Natural killer cell (primary cell): ENCODE data around the gene RPS6KA4. TPM values are rescaled to one million over a fixed set of nuclear protein-coding genes. Genes with fewer than 3 reads are reported as not detected.

Experiments used
- ATAC-seq, 3 donors: fragments of 150-1000 bp in 2 of 3; fragments of 200-7000 bp in 1 of 3; cut with Tn5 transposase; 1 replicate in 1 of 3; 2 replicates in 2 of 3; pipeline ENCODE4 v1.10.0; 2021; ENCODE audit warnings: mild to moderate bottlenecking in 2 of 3, moderate library complexity in 2 of 3
- DNase-seq, 2 donors: peaks; one replicate each; pipeline versions ENCODE4 v3.0.0 to v3.0.0-alpha.2; 2013 to 2021; ENCODE audit warnings: mixed read lengths in 1 of 2
- H3K27ac ChIP-seq: one replicate; pipeline ENCODE4 v1.5.1; 2013; ENCODE audit warnings: mild to moderate bottlenecking, low read length
- H3K27me3 ChIP-seq: one replicate; pipeline ENCODE4 v1.6.1; 2013; ENCODE audit warnings: low read length; ENCODE audit not compliant: control insufficient read depth, insufficient read depth
- H3K36me3 ChIP-seq: one replicate; pipeline ENCODE4 v1.6.1; 2013; ENCODE audit warnings: low read length; ENCODE audit not compliant: control insufficient read depth, insufficient read depth
- H3K4me1 ChIP-seq: one replicate; pipeline ENCODE4 v1.6.1; 2013; ENCODE audit warnings: low read length; ENCODE audit not compliant: control insufficient read depth, insufficient read depth
- H3K4me3 ChIP-seq: one replicate; pipeline ENCODE4 v1.5.1; 2013; ENCODE audit warnings: low read length
- H3K9me3 ChIP-seq: one replicate; pipeline ENCODE4 v1.6.1; 2013; ENCODE audit warnings: low read length; ENCODE audit not compliant: control insufficient read depth, insufficient read depth
- H3K27ac Mint-ChIP-seq, 2 donors: one replicate each; pipeline ENCODE4 v1.8.0; 2022; ENCODE audit warnings: mild to moderate bottlenecking in 2 of 2, mixed read lengths in 2 of 2, moderate library complexity in 1 of 2
- H3K27me3 Mint-ChIP-seq, 2 donors: one replicate each; pipeline ENCODE4 v1.8.0; 2022; ENCODE audit warnings: low read depth in 2 of 2, mixed read lengths in 2 of 2
- H3K36me3 Mint-ChIP-seq: one replicate; pipeline ENCODE4 v1.8.0; 2022; ENCODE audit warnings: mixed read lengths
- H3K4me1 Mint-ChIP-seq, 2 donors: one replicate each; pipeline ENCODE4 v1.8.0; 2022; ENCODE audit warnings: mixed read lengths in 2 of 2
- H3K4me3 Mint-ChIP-seq: one replicate; pipeline ENCODE4 v1.8.0; 2022; ENCODE audit warnings: mild to moderate bottlenecking, moderate library complexity, mixed read lengths
- H3K9me3 Mint-ChIP-seq, 2 donors: one replicate each; pipeline ENCODE4 v1.8.0; 2022; ENCODE audit warnings: mixed read lengths in 2 of 2
- WGBS: methylation state at CpG from one replicate; pipeline ENCODE4 v1.1.7; 2013; ENCODE audit warnings: missing lambda C conversion rate; ENCODE audit not compliant: insufficient coverage; 5-methylcytosine and 5-hydroxymethylcytosine counted together
- intact Hi-C: fragments of 100-400 bp; cut with micrococcal nuclease; formaldehyde crosslinking; loops from one replicate; pipeline ENCODE4 v1.14.2; 2022
- total RNA-seq, 4 donors: library from RNA; stranded (reverse); fragments of 120-200 nt in 1 of 4; gene quantifications; one replicate each; pipeline versions ENCODE4 v1.2.3 to v1.2.4, GENCODE V29; 2013 to 2022
- TF ChIP-seq, protein P1 (sequence below): fragments of 200-600 bp; IDR thresholded peaks from one replicate; pipeline ENCODE4 v1.8.0; 2022; ENCODE audit warnings: antibody characterized with exemption

The RPS6KA4 gene
- total RNA-seq, 3 donors from 2014 or later (not counting 1 experiment from before 2014, with no cell fraction given), result 27.6 to 36.0 (median 34.4) TPM

DNA sequence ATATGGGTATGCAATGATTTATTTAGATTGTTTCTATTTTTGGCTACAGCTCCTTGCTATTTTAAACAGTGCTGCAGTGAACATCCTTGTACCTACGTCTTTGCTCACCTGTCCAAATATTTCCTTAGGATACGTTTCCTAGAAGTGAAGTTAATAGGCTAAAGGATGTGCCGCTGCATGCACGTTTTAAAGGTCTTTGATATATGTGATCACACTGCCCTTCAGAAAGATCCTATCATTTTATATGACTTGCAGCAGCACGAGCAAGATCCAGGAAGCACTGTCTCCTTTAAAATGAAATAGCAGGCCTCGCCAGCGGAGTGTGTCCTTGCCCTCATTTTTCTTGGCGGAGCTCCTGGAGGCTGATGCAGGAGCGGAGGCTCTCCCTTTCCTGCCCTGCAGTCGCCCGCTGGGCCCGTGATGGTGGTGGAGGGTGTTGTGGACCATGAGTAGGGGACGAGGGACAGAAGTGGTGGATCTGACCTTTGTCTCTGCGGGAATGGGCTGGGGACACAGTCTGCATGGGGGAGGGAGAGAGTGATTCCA is 19.4 kb downstream of the RPS6KA4 start:
- DNase-seq (no peak), ATAC-seq (no peak)
- no peaks in the 10 kb centered on the region for H3K4me1 Mint-ChIP-seq
- H3K9me3 ChIP-seq, result no peaks in the 10 kb centered on the region
- no peaks in the 10 kb centered on the region for H3K4me1 ChIP-seq
- H3K36me3 ChIP-seq, result no peaks in the 10 kb centered on the region
- 88% methylated on average over 14 of the region's 14 CpGs for WGBS
- no peak overlapping the region for H3K4me3 Mint-ChIP-seq
- no peak overlapping the region for H3K4me3 ChIP-seq
- H3K27me3 ChIP-seq, result no peaks in the 10 kb centered on the region
- no peak overlapping the region for H3K27ac ChIP-seq
- H3K27ac Mint-ChIP-seq, result no peak overlapping the region
- H3K27me3 Mint-ChIP-seq, result no peaks in the 10 kb centered on the region
- H3K36me3 Mint-ChIP-seq, result no peaks in the 10 kb centered on the region
- no peaks in the 10 kb centered on the region for H3K9me3 Mint-ChIP-seq
- intact Hi-C loops, result no loop called here
- TF ChIP-seq, protein P1, sequence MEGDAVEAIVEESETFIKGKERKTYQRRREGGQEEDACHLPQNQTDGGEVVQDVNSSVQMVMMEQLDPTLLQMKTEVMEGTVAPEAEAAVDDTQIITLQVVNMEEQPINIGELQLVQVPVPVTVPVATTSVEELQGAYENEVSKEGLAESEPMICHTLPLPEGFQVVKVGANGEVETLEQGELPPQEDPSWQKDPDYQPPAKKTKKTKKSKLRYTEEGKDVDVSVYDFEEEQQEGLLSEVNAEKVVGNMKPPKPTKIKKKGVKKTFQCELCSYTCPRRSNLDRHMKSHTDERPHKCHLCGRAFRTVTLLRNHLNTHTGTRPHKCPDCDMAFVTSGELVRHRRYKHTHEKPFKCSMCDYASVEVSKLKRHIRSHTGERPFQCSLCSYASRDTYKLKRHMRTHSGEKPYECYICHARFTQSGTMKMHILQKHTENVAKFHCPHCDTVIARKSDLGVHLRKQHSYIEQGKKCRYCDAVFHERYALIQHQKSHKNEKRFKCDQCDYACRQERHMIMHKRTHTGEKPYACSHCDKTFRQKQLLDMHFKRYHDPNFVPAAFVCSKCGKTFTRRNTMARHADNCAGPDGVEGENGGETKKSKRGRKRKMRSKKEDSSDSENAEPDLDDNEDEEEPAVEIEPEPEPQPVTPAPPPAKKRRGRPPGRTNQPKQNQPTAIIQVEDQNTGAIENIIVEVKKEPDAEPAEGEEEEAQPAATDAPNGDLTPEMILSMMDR, result no peak

- H3K4me1 ChIP-seq, result no peaks in the 10 kb centered on the region
- no peak overlapping the region for H3K27ac Mint-ChIP-seq
- no peak for ATAC-seq
- H3K27ac ChIP-seq, result no peak overlapping the region
- H3K27me3 Mint-ChIP-seq, result peaks cover 0 to 2% of the 10 kb centered on the region in 2 donors
- H3K36me3 ChIP-seq, result no peaks in the 10 kb centered on the region
- TF ChIP-seq, protein P1, result no peak
- H3K9me3 Mint-ChIP-seq, result no peaks in the 10 kb centered on the region
- no peak for DNase-seq
- no peaks in the 10 kb centered on the region for H3K9me3 ChIP-seq
- H3K36me3 Mint-ChIP-seq, result no peaks in the 10 kb centered on the region
- H3K4me1 Mint-ChIP-seq, result no peaks in the 10 kb centered on the region
- intact Hi-C loops, result loop anchor here (1.0 kb wide), 1 partner anchor 30 kb away; no protein-coding TSS in a partner anchor
- H3K27me3 ChIP-seq, result no peaks in the 10 kb centered on the region
- WGBS, result 89% methylated on average over 15 of the region's 15 CpGs
- no peak overlapping the region for H3K4me3 Mint-ChIP-seq
- no peak overlapping the region for H3K4me3 ChIP-seq
Measured at GRCh38 chr11:64379160-64379559, 20.2 kb downstream of the RPS6KA4 start.

DNA sequence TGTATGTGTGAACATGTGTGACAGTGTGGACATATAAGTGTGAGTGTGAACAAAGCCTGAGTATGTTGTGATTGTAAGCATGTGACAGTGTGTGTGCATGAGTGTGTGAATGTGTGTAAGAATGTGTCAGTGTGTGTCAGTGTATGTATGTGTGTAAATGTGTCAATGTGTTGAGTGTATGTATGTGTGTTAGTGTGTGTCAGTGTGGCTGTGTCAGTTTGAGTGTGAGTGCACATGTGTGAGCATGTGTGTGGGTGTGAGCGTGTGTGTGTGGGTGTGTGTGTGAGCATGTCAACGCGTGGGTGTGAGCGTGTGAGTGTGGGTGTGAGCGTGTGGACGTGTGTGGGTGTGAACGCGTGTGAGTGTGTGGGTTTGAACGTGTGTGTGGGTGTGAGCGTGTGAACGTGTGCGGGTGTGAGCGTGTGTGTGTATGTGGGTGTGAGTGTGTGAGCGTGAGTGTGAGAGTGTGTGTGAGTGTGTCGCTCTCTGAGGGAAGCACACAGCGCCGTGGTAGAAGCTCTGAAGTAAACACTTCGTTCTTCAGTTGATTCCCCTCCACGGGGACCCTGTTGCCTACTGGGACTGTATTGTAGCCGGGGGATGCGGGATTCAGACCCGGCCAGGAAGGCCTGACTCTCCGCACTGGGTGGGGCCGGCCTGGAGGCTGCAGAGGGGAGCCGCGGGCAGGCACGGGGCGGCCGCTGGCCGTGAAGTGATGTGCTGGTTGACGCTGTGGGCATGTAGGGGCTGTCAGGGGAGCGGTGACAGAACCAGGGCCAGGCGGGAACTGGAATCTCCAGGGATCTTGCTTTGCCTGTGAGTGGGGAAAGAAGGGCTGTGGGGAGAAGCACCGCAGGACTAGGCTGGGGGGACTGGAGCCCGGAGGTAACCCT is 21.1 kb downstream of the RPS6KA4 start:
- no peaks in the 10 kb centered on the region for H3K4me1 Mint-ChIP-seq
- TF ChIP-seq, protein P1, result no peak
- Histone ChIP-seq H3K4me1 (peaks cover 3% of the 10 kb centered on the region), H3K27ac (no peak overlapping the region), H3K4me3 (no peak overlapping the region), H3K27me3 (no peaks in the 10 kb centered on the region), H3K36me3 (no peaks in the 10 kb centered on the region), H3K9me3 (no peaks in the 10 kb centered on the region)
- H3K27me3 Mint-ChIP-seq, result peaks cover 0 to 2% of the 10 kb centered on the region in 2 donors
- no peaks in the 10 kb centered on the region for H3K36me3 Mint-ChIP-seq
- intact Hi-C loops, result loop anchor here (1.0 kb wide), 1 partner anchor 29 kb away; no protein-coding TSS in a partner anchor
- no peak overlapping the region for H3K4me3 Mint-ChIP-seq
- DNase-seq (no peak), ATAC-seq (no peak)
- WGBS, result 91% methylated on average over 35 of the region's 35 CpGs
- H3K27ac Mint-ChIP-seq, result no peak overlapping the region
- no peaks in the 10 kb centered on the region for H3K9me3 Mint-ChIP-seq
